Peyer's patch (tissue), 4 donors: ENCODE data around the gene PPP2R2D.
"Not testable (repeated sequence)": the region's sequence is repeated elsewhere in the genome, so short reads cannot be mapped to it uniquely, and the experiment has no call there.

Source experiments
- CTCF ChIP-seq, 6 experiments: fragments of 450-650 bp in 4 of 6; fragments of 200-600 bp in 2 of 6; sonication (generic) in 1 of 6; IDR thresholded peaks; one replicate each; pipeline ENCODE4 v1.5.1; 2017 to 2019; ENCODE audit warnings: antibody characterized with exemption in 6 of 6, mild to moderate bottlenecking in 3 of 6, moderate library complexity in 1 of 6
- POLR2A ChIP-seq, 2 donors: fragments of 450-650 bp; IDR thresholded peaks; one replicate each; pipeline ENCODE4 v1.5.1; 2017; ENCODE audit warnings: antibody characterized with exemption in 2 of 2, mild to moderate bottlenecking in 2 of 2, moderate library complexity in 2 of 2

DNA sequence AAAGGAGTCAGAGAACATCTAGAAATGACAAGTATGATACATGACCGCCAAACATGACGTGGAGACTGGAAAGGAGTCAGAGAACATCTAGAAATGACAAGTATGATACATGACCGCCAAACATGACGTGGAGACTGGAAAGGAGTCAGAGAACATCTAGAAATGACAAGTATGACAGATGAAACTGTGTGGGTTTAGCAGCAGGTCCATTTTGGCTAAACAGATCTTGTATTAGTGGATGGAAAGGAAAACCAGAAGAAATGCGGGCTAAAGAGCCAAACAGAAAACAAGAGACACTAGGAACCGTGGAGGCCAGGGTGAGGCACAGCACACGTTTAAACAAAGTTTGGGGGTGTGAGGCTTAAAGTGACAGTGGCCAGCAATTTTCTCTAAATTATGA lies 49.1 kb downstream of the PPP2R2D start:
- not testable (repeated sequence) for TF ChIP-seq CTCF, POLR2A (IDR thresholded peaks at IDR 0.05)
